ENCODE results near the gene TMEM35B.

- no peak for TF ChIP-seq POLR2A (IDR thresholded peaks at IDR 0.05)
- TF ChIP-seq CTCF (IDR thresholded peaks at IDR 0.05), result no peak
- no peak for TF ChIP-seq POLR2AphosphoS5 (IDR thresholded peaks at IDR 0.05)
Observed at GRCh38 chr1:34987018-34987417, 1.9 kb upstream of the TMEM35B start.

Data from stomach (tissue), 4 donors.